ENCODE measurements around the gene CRTAP. TPM values are rescaled to one million over a fixed set of nuclear protein-coding genes. Genes with fewer than 3 reads are reported as not detected.

CRTAP gene
- total RNA-seq, 1 donor from 2014 or later, result 327 TPM

DNA sequence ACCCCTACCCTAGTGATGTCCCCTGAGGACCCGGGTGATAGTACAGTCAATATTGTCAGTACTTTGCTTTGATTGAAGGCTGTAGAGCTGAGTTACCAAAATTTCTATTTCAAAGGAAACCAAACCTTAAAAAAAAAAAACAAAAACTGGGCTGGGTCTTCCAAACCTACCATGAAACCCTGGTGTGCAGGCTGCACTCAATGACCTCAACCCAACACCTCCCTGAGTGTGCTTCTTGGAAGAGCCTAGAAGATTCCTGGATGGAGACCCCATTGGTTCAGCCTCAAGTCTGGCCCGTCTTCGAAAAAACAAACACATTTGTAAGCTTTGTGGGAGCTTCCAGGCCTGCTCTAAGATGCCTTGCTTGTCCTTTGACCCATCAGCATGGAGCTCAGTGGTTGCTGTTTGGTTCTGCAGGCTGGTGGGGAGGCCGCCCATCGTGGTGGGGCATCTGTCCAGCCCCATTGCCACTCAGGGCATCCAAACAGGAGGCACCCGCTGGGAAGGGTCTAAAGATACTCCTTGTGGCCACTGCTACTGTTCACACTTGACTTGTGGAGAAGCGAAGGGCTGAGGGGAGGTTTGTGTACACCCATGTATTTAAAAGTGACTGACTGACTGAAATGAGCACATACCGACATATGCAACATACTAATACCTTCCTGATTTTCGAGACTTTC is 32.2 kb downstream of the CRTAP start:
- TF ChIP-seq, protein P1, sequence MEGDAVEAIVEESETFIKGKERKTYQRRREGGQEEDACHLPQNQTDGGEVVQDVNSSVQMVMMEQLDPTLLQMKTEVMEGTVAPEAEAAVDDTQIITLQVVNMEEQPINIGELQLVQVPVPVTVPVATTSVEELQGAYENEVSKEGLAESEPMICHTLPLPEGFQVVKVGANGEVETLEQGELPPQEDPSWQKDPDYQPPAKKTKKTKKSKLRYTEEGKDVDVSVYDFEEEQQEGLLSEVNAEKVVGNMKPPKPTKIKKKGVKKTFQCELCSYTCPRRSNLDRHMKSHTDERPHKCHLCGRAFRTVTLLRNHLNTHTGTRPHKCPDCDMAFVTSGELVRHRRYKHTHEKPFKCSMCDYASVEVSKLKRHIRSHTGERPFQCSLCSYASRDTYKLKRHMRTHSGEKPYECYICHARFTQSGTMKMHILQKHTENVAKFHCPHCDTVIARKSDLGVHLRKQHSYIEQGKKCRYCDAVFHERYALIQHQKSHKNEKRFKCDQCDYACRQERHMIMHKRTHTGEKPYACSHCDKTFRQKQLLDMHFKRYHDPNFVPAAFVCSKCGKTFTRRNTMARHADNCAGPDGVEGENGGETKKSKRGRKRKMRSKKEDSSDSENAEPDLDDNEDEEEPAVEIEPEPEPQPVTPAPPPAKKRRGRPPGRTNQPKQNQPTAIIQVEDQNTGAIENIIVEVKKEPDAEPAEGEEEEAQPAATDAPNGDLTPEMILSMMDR (IDR thresholded peaks at IDR 0.05; ENCODE audit: insufficient read depth, low read length, poor library complexity, severe bottlenecking), result no peak
- no peaks in the 10 kb centered on the region for H3K27me3 ChIP-seq (ENCODE audit: control insufficient read depth, insufficient read depth, low read length)
- no peak overlapping the region for H3K4me3 ChIP-seq (ENCODE audit: low read depth, low read length)
- H3K36me3 ChIP-seq (ENCODE audit: control insufficient read depth, insufficient read depth, low read length), result peaks cover 3% of the 10 kb centered on the region
- DNase-seq (ENCODE audit: low read depth), result no peak

DNA sequence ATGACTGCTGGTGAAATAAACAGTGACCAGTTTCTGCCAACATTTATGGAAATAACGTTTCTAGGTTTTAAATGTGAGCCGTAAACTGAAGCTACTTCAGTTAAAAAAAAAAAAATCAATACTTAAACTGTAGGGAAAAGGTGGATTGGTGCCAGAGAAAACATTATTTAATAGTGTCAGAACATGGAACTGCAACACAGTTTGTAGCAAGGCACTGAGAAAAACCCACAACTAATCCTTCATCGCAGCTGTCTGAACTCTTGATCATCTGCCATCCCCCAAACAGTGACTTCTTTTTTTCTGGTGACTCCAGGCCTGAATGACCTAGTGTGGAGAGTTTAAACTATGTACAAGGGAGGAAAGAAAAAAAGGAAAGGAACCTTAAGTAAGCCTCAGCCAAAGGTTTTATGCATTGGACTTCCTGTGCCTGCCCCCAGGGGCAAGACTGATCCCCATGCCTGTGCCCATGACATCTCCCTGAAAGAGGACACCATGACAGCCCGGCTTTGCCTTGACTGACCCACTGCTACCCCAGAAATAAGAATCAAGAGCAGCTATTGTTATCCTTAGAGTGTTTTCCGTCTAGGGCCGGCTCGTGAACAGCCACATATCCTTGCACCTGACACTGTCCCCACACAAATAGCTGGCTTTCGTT is 33.1 kb downstream of the CRTAP start:
- H3K36me3 ChIP-seq (ENCODE audit: control insufficient read depth, insufficient read depth, low read length), result peaks cover under 1% of the 10 kb centered on the region

DNA sequence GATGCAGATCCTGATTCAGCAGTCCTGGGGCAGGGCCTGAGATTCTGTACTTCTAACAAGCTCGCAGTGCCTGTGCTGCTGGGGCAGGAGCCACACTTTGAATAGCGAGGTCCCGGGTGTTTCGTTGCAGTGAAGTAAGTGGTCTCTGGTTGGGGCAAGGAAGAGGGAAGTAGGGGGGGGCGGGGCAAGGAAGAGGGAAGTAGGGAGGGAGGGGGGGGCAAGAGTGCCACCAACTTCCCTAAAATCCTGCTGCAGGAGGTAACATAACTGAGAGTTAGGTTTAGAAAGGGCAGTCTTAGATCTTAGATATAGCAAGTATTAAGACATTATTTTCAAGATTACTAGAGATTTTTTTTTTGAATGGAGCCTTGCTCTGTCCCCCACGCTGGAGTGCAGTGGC is 35.5 kb downstream of the CRTAP start:
- TF ChIP-seq, protein P1 (IDR thresholded peaks at IDR 0.05; ENCODE audit: insufficient read depth, low read length, poor library complexity, severe bottlenecking), result no peak
- Histone ChIP-seq H3K4me3 (ENCODE audit: low read depth, low read length) (no peak overlapping the region), H3K27me3 (ENCODE audit: control insufficient read depth, insufficient read depth, low read length) (no peaks in the 10 kb centered on the region), H3K36me3 (ENCODE audit: control insufficient read depth, insufficient read depth, low read length) (no peaks in the 10 kb centered on the region)
- DNase-seq (ENCODE audit: low read depth), result no peak

More for the DNA sequence above, 33.1 kb downstream of the CRTAP start:
- TF ChIP-seq, protein P1 (IDR thresholded peaks at IDR 0.05; ENCODE audit: insufficient read depth, low read length, poor library complexity, severe bottlenecking), result no peak
- DNase-seq (ENCODE audit: low read depth), result no peak
- no peak overlapping the region for H3K4me3 ChIP-seq (ENCODE audit: low read depth, low read length)
- H3K27me3 ChIP-seq (ENCODE audit: control insufficient read depth, insufficient read depth, low read length), result no peaks in the 10 kb centered on the region

DNA sequence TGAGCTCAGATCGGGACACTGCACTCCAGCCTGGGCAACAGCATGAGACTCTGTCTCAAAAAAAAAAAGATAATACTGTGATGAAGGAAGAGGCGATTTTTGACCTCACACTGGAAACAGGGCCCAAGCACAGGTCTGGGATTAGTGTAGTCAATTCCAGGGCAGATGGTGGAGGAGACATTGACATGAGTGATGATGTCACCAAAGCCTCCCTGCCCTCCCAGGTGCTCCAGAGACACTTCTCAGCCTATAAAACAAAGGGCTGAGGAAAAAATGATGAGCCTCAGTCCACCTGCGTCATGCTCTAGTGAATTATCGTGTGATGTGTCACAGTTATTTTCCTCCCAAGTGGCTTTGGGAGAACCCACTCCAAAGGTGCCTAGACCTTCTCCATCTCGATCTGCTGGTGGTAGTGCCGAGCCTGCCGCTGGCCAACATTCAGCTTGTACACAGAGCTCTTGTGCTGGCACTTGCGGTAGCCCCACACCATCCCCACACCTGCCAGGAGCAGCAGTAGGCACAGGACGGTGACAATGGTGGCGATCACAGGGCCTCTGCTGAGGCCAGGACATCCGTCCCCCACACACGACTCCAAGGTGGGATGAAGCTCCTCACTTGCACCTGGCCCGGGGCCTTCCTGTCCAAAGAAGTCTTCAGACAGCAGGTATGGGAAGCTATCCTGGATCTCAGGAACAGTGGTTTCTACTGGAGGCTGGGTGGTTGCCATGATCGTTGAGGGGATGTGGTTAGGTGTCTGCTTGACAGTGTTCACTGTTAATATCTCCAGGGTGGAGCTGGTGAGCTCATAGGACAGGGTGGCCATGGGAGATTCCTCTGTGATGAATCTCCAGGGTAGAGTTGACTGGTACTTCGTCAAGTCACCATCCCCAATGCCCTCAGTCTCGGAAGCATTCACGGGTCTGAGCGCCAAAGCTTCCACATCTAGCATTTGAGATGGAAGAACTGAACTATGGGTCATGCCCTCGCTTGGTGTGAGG is 38.8 kb downstream of the CRTAP start:
- TF ChIP-seq, protein P1 (IDR thresholded peaks at IDR 0.05; ENCODE audit: insufficient read depth, low read length, poor library complexity, severe bottlenecking), result no peak
- Histone ChIP-seq H3K36me3 (ENCODE audit: control insufficient read depth, insufficient read depth, low read length) (no peaks in the 10 kb centered on the region), H3K4me3 (ENCODE audit: low read depth, low read length) (no peak overlapping the region), H3K27me3 (ENCODE audit: control insufficient read depth, insufficient read depth, low read length) (no peaks in the 10 kb centered on the region)
- no peak for DNase-seq (ENCODE audit: low read depth)

DNA sequence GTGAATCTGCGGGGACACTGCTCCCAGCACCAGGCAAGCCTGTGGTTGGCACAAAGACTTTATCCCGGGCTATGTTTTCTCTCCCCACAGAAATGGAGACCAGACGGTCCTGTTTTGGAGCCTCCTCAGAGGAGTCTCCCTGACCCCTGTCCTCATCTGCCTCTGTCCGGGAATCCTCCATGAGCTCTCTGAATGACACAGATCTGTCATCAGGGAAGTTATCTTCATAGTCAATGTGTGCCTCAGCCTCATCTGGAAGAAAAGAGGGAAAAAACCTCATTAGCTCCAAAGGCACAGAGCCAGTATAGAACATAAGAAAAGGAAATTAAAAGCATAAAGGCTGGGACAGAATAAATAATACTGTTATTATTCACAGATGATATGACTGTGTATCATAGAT is 40.0 kb downstream of the CRTAP start:
- Histone ChIP-seq H3K36me3 (ENCODE audit: control insufficient read depth, insufficient read depth, low read length) (no peaks in the 10 kb centered on the region), H3K27me3 (ENCODE audit: control insufficient read depth, insufficient read depth, low read length) (no peaks in the 10 kb centered on the region), H3K4me3 (ENCODE audit: low read depth, low read length) (no peak overlapping the region)
- TF ChIP-seq, protein P1 (IDR thresholded peaks at IDR 0.05; ENCODE audit: insufficient read depth, low read length, poor library complexity, severe bottlenecking), result no peak
- DNase-seq (ENCODE audit: low read depth), result no peak
